ENCODE results near the gene HCRTR1. TPM values are rescaled to one million over a fixed set of nuclear protein-coding genes. Genes with fewer than 3 reads are reported as not detected.

Gene HCRTR1
- total and polyA plus RNA-seq, 7 donors = 0.03 TPM; not detected in 6

GRCh38 chr1:31625561-31626222 is 8.2 kb downstream of the HCRTR1 start:
- peak overlapping the region in 2 of 4 donors; percentile 74 to 77 for H3K27ac ChIP-seq
- no peak for TF ChIP-seq POLR2A (IDR thresholded peaks at IDR 0.05)
- no peak for TF ChIP-seq POLR2AphosphoS5 (IDR thresholded peaks at IDR 0.05)
- TF ChIP-seq CTCF (IDR thresholded peaks at IDR 0.05) = no peak
- TF ChIP-seq EP300 (IDR thresholded peaks at IDR 0.05) = no peak
- 85 to 95% methylated on average over 4 of the region's 4 CpGs for WGBS, 2 donors
- peaks cover 0 to 31% (median 25%) of the 10 kb centered on the region in 4 donors for H3K36me3 ChIP-seq
- intact Hi-C loops (cut with DNase I) = no loop called here
- no peaks in the 10 kb centered on the region for H3K9me3 ChIP-seq
- peaks cover 0 to 33% (median 27%) of the 10 kb centered on the region in 4 donors for H3K4me1 ChIP-seq
- no peaks in the 10 kb centered on the region for H3K27me3 ChIP-seq
- no peak overlapping the region for H3K4me3 ChIP-seq
- DNase-seq = no peak

- Histone ChIP-seq H3K9me3 (no peaks in the 10 kb centered on the region), H3K36me3 (peaks cover 0 to 39% (median 26%) of the 10 kb centered on the region in 4 donors), H3K4me3 (no peak overlapping the region), H3K27ac (peak overlapping the region in 3 of 4 donors; percentile 64 to 77 (median 74)), H3K4me1 (peaks cover 0 to 33% (median 27%) of the 10 kb centered on the region in 4 donors), H3K27me3 (no peaks in the 10 kb centered on the region)
- intact Hi-C loops (cut with DNase I) = no loop called here
- DNase-seq = no peak
- WGBS, 2 donors = 81 to 86% methylated on average over 23 of the region's 23 CpGs
- TF ChIP-seq POLR2AphosphoS5 (IDR thresholded peaks at IDR 0.05) (no peak), CTCF (IDR thresholded peaks at IDR 0.05) (no peak), POLR2A (IDR thresholded peaks at IDR 0.05) (no peak), EP300 (IDR thresholded peaks at IDR 0.05) (no peak)
Observed at GRCh38 chr1:31626223-31627207, 9.0 kb downstream of the HCRTR1 start.

GRCh38 chr1:31627301-31627929 is 9.9 kb downstream of the HCRTR1 start:
- TF ChIP-seq EP300 (IDR thresholded peaks at IDR 0.05) = peak in 1 of 4 donors; percentile 51
- no peak for TF ChIP-seq CTCF (IDR thresholded peaks at IDR 0.05)
- TF ChIP-seq POLR2A (IDR thresholded peaks at IDR 0.05) = no peak
- peak in 1 of 4 donors; percentile 29 for TF ChIP-seq POLR2AphosphoS5 (IDR thresholded peaks at IDR 0.05)
- no peak for DNase-seq
- no peaks in the 10 kb centered on the region for H3K27me3 ChIP-seq
- WGBS, 2 donors = 24 to 76% methylated on average over 13 of the region's 13 CpGs
- intact Hi-C loops (cut with DNase I) = no loop called here
- peaks cover 0 to 41% (median 27%) of the 10 kb centered on the region in 4 donors for H3K4me1 ChIP-seq
- H3K27ac ChIP-seq = peak overlapping the region; percentile 46 to 77 (median 69)
- H3K36me3 ChIP-seq = peaks cover 0 to 48% (median 35%) of the 10 kb centered on the region in 4 donors
- H3K9me3 ChIP-seq = no peaks in the 10 kb centered on the region
- no peak overlapping the region for H3K4me3 ChIP-seq

GRCh38 chr1:31627930-31628559 is 10.6 kb downstream of the HCRTR1 start:
- WGBS, 2 donors = 77 to 91% methylated on average over 11 of the region's 11 CpGs
- Histone ChIP-seq H3K27me3 (no peaks in the 10 kb centered on the region), H3K4me3 (no peak overlapping the region), H3K9me3 (no peaks in the 10 kb centered on the region), H3K36me3 (peaks cover 0 to 54% (median 41%) of the 10 kb centered on the region in 4 donors), H3K4me1 (peaks cover 0 to 41% (median 27%) of the 10 kb centered on the region in 4 donors), H3K27ac (peak overlapping the region; percentile 46 to 77 (median 69))
- no peak for DNase-seq
- no peak for TF ChIP-seq CTCF (IDR thresholded peaks at IDR 0.05)
- TF ChIP-seq POLR2A (IDR thresholded peaks at IDR 0.05) = no peak
- no peak for TF ChIP-seq EP300 (IDR thresholded peaks at IDR 0.05)
- TF ChIP-seq POLR2AphosphoS5 (IDR thresholded peaks at IDR 0.05) = peak in 1 of 4 donors; percentile 7
- intact Hi-C loops (cut with DNase I) = no loop called here

Data from sigmoid colon (tissue), 7 donors.